Articular chondrocyte of knee joint (primary cell): Measurements from ENCODE around the gene PROK2. TPM values are rescaled to one million over a fixed set of nuclear protein-coding genes. Genes with fewer than 3 reads are reported as not detected.

ENCODE experiments used
- small RNA-seq: library from RNA; depleted of rRNA; stranded (forward); fragments of <200 nt; gene quantifications from one replicate; pipeline ENCODE3, GENCODE V24; 2012
- total RNA-seq: library from RNA; depleted of rRNA; stranded (reverse); fragments of >200 nt; gene quantifications from 2 replicates; pipeline ENCODE4 v1.2.3, GENCODE V29; 2012

PROK2 gene, protein sequence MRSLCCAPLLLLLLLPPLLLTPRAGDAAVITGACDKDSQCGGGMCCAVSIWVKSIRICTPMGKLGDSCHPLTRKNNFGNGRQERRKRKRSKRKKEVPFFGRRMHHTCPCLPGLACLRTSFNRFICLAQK
- not detected in 2 replicates for total RNA-seq

DNA sequence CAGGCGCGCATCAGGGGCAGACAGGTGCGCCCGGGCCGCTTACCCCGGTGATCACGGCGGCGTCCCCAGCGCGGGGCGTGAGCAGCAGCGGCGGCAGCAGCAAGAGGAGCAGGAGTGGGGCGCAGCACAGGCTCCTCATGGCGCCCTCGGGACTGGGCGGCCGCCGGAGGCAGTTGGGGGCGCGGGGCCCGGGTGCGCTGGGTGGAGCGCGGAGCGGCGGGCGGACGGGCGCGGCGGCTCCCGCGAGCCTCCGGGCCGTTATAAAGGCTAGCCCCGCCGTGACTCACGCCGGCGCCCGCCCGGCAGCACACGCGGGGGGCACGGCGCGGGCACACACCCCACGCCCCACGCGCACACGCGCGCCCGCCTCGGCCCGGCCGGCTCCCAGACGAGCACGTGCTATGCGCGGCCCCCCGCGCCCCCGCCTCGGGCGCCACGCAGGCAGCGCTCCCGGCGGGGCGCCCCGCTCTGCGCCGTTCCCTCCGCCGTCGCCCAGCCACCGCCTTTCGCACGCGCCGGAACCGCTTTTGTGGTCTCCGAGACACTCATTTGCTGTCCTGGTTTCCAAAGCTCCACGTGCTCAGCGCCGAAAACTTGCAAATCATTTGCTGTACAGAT lies at the start of gene PROK2:
TSS of gene PROK2 (minus strand) at position 235 of the 618 bp plus-strand sequence. CDS start at position 139, 96 bp downstream.

DNA sequence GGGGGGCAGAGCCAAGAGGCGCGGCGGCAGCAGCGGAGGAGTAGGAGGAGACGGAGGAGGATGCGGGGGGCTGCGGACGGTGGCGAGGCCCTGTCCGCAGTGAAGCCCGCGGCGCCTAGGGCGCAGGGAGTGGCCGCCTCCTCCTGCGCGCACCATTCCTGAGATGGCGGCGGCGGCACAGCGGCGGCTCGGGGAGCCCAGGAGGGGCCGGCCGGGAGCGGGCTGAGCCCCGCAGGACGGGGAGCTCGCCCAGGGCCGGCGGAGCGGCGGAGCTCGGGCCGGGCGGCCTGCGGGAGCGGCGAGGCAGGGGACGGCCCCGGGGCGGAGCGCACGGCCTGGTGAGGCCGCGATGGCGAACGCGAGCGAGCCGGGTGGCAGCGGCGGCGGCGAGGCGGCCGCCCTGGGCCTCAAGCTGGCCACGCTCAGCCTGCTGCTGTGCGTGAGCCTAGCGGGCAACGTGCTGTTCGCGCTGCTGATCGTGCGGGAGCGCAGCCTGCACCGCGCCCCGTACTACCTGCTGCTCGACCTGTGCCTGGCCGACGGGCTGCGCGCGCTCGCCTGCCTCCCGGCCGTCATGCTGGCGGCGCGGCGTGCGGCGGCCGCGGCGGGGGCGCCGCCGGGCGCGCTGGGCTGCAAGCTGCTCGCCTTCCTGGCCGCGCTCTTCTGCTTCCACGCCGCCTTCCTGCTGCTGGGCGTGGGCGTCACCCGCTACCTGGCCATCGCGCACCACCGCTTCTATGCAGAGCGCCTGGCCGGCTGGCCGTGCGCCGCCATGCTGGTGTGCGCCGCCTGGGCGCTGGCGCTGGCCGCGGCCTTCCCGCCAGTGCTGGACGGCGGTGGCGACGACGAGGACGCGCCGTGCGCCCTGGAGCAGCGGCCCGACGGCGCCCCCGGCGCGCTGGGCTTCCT lies 31.0 kb downstream of the PROK2 start, which contains the start of gene GPR27:
TSS of gene GPR27 (plus strand) at position 155 of the 909 bp plus-strand sequence. CDS start at position 350, 195 bp downstream.

DNA sequence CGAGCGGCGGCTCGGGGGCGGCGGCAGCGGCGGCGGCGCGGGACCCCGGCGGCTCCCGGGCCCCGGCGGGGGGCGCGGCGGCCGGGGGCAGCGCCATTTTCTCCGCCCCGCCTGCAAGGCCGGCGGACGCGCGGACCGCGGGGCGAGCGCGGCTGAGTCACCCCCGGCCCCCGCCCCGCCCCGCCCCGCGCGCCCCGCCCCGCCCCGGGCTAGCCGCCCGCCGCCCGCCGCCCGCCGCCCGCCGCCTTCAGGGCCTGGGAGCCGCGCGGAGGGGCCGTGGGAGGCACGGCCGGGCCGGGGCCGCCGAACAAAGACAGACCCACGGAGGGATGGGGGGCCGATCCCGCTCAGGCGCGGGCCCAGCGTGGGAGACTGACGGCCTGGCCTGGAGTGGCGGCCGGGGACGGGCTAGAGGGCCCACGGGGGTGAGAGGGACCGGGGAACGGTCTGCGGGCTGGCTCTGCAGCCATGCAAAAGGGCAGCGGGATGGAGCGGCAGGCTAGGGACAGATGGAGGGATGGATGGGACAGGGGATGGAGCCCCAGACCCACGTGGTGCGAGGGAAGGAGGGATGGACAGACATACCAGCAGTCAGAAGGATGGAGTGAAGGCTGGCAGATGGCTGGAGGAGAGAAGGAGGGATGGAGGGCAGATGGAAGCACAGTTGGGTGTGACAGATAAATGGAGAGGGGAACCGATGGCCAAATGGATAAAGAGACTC lies 59.5 kb downstream of the PROK2 start, which contains the start of gene EIF4E3:
TSS of gene EIF4E3 (minus strand) at position 132 of the 721 bp plus-strand sequence. CDS start at position 97, 35 bp downstream.

Small RNA genes within 50 kb of the gene (small RNA-seq; reads per million reads assigned to genes)
- gene RN7SL271P: not detected

Other genes starting within 250 kb of the PROK2 start
- gene FOXP1, start 201.4 kb downstream of the PROK2 start, total RNA-seq: 166 and 203 TPM in 2 replicates
- 6.2 and 7.8 TPM in 2 replicates for gene EIF4E3, start 59.7 kb downstream of the PROK2 start, total RNA-seq
- gene GPR27, start 31.3 kb downstream of the PROK2 start, total RNA-seq: 0.65 and 0.86 TPM in 2 replicates